Gastroesophageal sphincter (tissue), 3 donors: ENCODE results near the gene RASGRP3.

ENCODE experiments used
- EP300 ChIP-seq: sonication (generic); formaldehyde crosslinking; IDR thresholded peaks from one replicate; pipeline ENCODE4 v1.6.1; 2017; ENCODE audit warnings: antibody characterized with exemption, mild to moderate bottlenecking
- POLR2A ChIP-seq, 2 donors: fragments of 450-650 bp; IDR thresholded peaks; one replicate each; pipeline ENCODE4 v1.6.1; 2017; ENCODE audit warnings: antibody characterized with exemption in 2 of 2, mild to moderate bottlenecking in 2 of 2, moderate library complexity in 1 of 2
- POLR2AphosphoS5 ChIP-seq: sonication (generic); formaldehyde crosslinking; IDR thresholded peaks from one replicate; pipeline ENCODE4 v1.6.1; 2017; ENCODE audit warnings: antibody characterized with exemption
- TF ChIP-seq, protein P1 (sequence below), 4 experiments: fragments of 200-600 bp in 2 of 4; fragments of 450-650 bp in 2 of 4; sonication (generic) in 1 of 4; IDR thresholded peaks; one replicate each; pipeline ENCODE4 v1.5.1; 2017 to 2019; ENCODE audit warnings: antibody characterized with exemption in 4 of 4, mild to moderate bottlenecking in 2 of 4, moderate library complexity in 2 of 4

DNA sequence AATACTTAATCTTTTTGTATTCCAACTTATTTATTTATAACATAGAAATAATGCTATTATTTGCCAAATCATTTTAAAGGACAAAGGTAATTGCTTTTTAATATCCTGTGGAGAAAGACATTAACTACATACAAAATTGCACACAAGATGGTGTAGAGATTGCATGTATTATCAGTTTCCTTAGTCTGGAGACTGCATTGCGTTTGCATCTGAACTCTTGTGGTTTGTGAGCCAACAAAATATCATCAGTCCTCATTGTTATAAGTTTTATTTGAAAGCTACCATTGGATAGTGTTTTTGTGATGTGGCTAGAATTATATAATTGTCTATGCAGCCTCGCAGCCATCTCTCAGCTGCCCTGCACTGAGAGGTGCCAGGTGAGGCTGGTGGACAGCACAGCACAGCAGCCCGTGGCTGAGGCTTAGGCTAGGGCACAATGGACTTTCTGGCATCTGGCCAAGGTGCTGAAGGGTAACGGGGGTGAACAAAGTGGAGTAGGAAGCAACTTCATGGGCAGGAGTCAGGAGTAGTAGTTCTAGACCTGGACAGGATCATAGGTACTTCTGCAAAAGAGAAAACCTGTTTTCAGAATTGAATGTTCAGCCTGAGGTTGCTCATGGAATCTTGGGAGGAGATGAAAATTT lies 15.1 kb downstream of the RASGRP3 start:
- TF ChIP-seq, protein P1, sequence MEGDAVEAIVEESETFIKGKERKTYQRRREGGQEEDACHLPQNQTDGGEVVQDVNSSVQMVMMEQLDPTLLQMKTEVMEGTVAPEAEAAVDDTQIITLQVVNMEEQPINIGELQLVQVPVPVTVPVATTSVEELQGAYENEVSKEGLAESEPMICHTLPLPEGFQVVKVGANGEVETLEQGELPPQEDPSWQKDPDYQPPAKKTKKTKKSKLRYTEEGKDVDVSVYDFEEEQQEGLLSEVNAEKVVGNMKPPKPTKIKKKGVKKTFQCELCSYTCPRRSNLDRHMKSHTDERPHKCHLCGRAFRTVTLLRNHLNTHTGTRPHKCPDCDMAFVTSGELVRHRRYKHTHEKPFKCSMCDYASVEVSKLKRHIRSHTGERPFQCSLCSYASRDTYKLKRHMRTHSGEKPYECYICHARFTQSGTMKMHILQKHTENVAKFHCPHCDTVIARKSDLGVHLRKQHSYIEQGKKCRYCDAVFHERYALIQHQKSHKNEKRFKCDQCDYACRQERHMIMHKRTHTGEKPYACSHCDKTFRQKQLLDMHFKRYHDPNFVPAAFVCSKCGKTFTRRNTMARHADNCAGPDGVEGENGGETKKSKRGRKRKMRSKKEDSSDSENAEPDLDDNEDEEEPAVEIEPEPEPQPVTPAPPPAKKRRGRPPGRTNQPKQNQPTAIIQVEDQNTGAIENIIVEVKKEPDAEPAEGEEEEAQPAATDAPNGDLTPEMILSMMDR (IDR thresholded peaks at IDR 0.05): no peak
- no peak for TF ChIP-seq POLR2A (IDR thresholded peaks at IDR 0.05)
- no peak for TF ChIP-seq POLR2AphosphoS5
- no peak for TF ChIP-seq EP300
